ENCODE data around the gene ITPRID2.
"Not testable (repeated sequence)": the region's sequence is repeated elsewhere in the genome, so short reads cannot be mapped to it uniquely, and the experiment has no call there.

Gene ITPRID2

DNA sequence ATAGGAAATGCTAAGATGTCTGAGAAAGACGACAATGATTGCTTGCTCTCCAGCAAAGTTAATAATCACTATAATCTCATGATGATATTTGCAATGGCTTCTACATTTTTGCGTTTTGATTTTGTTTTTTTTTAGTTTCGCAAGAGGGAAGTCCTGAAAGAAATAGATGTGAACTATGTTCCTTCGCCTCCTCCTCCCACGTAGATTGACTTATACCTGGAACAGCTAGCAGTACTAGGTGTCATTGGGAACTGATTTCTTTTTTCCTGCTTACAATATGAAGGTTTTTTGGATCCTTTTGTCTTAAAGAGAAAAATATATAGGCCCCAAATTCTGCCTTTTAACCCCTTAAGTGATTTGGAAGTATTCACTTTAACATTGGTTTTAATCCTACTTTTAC, 26.7 kb downstream of the ITPRID2 start:
- no peak for DNase-seq

DNA sequence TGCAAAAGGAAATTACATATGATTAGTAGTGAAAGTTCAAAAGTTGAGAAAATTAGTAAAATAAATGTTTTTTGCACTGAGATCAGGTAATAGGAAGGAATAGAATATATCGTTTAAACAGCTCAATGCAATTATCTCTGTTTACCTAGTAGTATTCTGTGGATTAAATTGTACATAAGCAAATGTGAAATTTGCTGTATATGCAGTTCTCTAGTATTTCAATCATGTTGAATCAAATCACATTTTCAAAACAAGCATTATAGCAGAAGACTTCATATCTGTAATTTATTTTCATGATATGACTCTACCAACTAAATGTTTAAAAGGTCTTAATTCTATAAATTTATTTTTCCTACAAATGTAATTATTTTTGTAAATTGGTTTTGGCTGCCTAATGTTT, 31.6 kb downstream of the ITPRID2 start:
- DNase-seq: no peak

DNA sequence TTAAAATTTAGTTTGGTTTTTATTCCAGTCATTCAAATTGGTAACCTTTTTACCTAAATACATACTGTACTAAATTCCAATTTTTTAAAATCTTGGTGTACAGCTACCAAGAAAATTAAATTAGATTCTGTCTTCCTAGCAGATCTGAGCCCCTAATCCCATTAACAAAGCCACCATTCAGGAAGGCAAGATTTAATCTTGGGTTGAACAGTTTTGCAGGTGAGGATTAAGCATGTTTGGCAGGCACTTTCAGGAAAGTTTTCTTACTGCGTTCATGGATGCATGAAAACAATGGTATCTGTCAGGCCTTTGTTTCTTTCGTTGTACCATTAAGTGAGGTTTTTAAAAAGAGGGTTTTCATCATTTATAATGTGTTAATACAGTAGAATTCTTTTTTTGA, 32.8 kb downstream of the ITPRID2 start:
- DNase-seq: no peak

DNA sequence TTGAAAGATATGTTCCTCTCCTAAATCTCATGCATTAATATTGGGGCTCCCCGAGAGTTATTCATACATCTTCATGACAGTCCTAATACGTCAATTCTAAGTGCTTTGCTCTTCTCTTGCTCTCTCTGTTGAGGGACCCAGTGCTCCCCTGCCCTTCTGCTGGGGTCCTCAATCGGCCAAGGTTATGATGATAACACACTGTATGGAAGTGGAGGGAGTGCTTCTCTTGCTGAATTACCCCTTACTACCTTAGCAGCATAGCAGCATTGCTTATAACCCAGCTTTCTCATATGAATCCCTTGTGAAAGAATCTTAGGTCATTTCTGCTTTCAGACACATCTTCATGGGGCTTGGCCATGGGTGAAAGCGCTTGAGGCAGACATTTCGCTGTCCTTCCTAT, 43.2 kb downstream of the ITPRID2 start:
- no peak for DNase-seq

DNA sequence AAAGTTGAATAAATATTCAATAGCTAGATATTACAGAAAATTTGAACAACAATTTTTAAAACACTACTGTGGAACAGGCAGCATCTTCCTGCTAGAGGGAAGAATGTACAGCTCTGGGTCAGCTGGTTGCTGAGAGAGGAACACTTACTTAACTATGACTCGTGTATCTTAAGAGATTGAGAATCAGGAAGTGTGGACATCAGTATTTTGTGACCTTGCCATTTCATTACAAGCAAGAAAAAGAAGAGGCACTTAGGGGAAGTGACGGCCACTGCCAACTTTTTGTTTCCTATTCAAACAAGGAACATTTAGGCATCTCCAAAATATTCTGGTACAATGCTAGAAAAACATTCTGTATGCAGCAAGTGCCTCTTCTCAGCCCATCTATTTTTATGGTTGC, 45.9 kb downstream of the ITPRID2 start:
- DNase-seq: no peak

DNA sequence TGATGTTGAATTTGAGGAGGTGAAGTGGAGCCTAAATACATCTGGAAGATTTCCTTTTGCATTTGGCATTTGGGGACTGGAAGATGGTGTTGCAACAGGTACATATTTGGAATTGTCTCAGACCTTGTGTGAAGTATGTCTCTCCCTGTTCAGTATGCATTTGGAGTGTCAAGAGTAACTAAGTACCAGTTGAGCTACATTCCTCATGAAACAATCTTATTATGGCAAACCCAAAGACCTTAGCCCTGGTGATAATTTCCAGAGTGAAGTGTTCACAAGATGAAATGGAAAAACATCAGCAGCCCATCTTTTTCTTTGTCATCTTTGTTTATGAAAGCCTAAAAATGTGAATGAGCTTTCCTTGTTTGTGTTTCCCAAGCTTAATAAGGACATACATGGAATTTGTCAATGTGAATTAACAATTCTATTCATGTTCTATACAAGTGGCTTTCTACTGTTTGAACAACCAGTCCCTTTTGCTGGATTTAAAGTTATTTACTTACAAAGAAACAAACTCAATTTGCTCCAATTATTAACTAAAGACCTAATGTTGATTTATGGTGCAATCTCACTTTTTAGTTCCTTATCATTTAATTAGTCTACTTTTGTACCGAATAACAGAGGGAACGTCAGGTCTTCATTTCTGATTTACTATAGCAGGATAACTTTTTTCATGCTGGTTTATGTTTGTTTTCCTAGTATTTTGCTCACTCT, 52.0 kb downstream of the ITPRID2 start:
- no peak for DNase-seq

DNA sequence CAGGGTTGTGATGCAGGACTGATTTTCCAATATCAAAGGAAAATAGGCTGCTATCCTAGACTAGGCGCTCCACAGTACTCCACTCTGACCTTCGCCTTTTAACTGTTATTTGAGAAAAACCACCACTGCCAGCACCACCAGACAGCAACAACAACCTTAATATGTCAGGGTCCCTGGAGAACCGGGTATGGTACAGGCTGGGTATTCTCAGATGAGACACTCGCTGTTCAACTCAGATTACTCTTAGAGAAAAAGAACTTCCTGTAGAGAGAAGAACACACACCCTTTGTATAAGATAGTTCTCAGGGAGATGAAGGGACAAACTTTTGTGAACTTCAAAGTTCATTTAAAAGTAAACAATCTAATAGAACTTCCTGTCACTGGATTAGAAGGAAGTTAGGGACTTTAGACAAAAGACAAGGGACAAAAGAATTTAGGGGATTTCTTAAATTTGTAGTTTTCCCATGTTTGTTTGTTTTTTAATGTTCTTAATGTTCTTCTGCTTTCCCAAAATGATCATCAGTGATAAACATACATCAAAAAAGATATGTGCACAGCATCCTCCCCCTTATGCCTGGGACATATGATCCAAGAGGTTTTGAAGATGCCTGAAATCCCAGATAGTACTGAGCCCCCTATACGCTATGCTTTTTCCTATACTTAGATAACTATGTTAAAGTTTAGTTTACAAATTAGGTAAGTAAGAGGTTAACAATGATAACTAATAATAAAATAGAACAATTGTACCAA, 52.8 kb downstream of the ITPRID2 start:
- no peak for DNase-seq

DNA sequence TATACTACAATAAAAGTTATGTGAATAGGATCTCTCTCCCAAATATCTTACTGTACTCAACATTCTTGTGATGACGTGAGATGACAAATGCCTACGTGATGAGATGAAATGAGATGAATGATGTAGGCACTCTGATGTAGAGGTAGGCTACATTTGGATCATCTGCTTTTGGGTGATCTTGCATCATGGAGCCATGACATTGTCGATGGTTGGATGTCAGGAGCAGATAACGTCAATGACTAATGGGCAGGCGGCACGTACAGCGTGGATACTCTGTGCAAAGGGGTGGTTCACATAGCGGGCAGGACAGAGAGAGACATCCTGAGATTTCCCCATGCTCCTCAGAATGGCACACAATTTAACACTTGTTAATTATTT, 53.4 kb downstream of the ITPRID2 start:
- DNase-seq: no peak

DNA sequence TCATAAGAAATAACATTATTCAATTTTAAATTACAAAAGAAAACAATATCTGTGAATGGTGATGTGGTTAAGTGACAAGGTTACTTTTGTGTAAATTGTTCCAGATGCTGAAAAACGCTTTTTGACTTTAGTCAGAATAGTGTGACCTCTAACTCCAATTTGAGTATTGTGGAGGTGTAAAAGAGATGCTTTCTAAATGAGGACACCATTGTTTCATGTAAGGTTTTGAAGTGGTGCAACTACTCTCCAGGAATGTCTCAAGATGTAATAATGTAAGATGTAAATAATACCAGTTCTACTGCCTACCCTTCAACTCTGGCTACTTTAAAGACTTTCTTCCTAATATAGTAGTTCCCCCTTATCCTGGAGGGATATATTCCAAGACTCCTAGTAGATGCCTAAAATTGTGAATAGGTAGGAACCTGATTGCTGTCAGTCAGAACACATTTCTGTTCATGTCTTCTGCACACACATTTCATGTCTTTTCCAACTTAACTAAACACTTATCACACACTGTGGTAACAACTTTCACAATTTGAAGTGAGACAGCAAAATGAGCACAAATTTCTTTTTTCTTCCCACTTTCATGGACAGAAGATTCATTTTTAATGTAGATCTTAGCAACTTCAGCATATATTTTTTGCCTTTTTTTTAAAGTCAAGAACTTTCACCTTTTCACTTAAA, 55.1 kb downstream of the ITPRID2 start:
- DNase-seq: no peak

DNA sequence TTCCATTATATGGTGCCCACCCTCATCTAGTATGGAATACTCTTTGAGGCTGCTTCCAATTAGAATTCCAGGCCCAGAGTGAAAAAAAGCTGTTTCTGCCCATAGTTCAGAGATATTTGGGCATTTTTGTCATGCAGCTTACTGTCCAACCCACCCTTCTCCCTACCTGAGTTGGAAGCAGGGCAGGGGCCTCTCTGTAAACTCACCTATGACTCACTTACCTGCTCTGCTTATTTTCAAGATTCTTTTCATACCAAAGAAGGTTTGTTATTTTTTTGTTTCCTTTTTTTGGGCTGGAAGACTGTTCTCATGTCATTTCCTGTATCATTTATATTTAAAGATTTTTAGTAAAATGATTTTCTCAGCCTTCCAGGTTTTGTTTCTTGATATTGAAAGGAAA, 55.7 kb downstream of the ITPRID2 start:
- DNase-seq: no peak

DNA sequence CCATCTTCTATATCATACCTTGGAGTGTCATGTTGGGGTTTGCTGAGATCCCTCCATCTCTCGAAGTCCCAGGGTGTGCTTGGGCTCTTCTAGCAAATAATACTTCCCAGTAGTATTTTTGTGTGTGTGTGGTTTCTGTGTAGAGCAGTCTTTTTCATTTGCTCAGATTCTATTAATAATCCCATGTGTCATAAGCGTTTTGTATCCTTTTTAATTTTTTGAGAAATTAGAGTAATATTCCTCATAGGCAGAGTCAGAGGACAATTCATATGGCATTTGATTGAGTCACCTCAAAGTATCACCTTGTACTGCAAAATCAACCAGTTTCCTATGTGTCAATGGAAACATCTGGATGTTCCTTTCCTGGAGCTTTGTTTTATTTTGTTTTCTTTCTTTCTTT, 56.7 kb downstream of the ITPRID2 start:
- DNase-seq: no peak

DNA sequence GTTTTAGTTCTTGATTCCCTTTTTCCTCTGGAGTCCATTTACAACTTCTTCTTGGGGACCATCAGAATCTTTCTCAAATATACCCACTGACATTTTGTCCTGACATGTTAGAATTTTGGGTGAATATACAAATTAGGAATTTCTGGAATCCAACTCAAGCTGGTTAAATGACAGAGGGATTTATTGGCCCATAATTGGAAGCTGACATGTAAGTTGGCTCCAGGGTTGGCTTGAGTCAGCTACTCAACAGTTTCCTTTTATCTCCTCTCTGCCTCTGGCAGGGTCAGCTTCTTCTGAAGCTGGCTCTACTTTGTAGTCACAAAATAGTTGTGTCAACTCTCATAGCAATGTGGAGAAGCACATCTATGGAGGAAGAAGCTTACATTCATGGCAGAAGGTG, 57.5 kb downstream of the ITPRID2 start:
- DNase-seq: no peak

DNA sequence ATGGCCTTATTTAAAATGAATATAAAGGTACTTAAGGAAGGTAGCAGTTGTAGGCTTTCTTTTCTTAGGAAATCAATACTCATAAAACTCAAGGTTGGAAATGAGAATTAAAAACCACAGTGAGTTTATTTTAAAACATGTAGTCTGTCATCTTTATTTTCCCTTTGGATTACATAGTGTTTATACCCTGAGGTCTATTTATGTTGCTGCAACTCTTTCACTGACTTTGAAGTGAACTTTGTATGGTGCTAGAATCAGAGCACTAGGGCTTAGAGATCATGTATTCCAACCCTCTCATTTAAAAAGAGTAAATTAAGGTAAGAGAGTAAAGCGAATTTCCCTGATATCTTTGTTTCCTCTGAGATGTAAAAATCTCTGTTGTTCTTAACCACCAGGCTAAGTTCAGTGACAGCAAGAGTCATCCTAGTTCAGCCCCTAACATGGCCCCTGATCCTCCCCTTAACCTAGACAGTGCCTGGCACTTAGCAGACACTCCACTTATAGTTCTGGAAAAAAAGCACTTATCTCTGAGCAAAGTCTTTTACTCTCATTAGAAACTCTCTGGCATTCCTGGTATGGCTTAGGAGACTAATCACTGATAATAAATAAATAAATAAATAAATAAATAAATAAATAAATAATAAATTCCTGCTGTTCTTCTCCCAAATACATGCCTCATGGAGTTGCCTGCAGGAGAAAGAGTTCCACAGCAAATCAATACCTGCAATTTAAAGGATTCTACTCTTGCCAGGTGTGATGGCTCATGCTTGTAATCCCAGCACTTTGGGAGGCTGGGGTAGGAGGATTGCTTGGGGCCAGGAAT, 61.1 kb downstream of the ITPRID2 start:
- DNase-seq: peak; percentile 27

DNA sequence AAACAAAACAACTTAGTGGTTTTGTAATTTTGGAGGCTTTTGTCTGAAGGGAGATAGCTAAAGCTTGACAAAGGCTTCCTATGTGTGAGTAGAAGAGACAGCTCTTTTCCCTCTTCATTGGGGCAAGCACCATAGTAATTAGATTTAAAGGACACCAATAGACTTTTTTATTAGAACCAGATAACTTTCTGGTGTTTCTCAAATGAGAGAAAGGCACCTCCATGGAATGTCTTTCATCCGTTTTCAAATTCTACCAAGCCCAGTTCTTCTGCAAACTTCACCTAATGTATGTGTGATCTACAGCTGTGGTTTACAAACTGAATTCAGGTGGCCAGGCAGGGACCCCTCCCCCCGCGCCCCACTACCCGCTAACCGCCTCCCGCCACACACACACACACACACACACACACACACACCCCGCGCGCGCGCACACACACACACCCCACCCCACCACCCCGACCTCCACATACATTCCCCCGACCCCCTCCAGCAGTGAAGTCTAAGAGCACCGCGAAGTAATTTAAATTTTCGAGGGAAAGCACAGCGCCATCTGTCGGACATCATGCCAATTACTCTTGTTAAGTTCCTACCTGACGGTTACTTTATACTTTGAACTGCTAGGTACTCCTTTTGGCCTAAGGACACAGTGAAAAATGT, 62.5 kb downstream of the ITPRID2 start:
- DNase-seq: peak; percentile 91

DNA sequence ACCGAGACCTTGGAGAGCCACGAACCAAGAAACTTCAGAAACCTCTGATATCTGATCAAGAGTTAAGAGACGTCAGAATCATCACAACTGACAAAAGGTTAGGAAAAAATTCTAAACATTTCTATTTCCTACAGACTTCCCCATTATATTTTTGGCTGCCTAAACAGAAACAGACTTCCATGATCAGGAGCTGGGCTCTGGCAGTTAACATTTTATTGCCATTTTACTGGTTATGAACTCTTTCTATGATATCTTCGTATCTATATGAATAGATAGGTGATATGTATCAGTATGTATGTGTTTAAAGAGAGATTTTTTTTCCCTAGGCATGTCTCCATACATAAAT, 63.0 kb downstream of the ITPRID2 start:
- DNase-seq: no peak

DNA sequence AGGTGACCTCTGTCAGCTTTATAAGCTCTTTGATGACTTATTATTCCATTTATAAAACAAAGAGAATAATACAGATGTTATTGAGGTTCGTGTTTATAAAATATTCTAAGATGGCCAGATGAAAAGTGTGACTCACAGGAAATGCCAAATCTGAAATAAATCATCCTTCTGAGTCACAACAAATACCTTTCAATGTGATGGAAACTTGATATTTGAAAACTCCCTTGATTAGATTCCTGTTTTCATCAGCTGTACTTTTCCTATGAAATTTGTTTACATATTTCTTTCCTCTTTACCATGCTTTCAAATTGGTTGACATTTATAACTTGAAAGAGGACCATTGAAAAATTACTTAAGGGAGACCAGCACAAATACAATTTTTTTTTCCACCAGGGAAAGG, 63.5 kb downstream of the ITPRID2 start:
- DNase-seq: peak; percentile 9

DNA sequence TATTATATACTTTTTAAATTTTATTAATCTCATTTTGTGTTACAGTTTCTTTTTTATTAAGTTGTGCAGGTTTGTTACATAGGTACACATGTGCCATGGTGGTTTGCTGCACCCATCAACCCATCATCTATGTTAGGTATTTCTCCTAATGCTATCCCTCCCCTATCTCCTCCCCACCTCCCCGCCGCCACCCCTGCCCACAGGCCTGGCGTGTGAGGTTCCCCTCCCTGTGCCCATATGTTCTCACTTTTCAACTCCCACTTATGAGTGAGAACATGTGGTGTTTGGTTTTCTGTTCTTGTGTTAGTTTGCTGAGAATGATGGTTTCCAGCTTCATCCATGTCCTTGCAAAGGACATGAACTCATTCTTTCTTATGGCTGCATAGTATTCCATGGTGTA, 64.3 kb downstream of the ITPRID2 start:
- not testable (repeated sequence) for DNase-seq

DNA sequence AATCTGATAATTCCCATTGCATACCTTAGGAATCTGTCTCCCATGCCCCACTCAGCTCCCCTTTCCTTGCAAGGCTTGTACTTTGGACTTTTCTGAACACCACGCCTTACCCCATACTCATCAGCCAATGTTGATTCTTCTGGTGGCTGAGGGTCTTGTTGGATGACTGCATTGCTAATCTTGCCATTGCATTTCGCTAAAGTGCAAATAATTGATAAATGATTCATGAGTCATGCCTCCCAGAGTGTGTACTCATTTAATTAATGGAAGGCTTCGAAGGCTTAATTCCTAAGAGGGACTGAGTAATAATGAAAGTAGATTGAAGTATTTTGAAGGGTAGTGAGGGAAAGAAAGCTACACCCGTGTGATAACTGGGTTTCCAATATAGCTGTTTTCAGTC, 66.1 kb downstream of the ITPRID2 start:
- no peak for DNase-seq

DNA sequence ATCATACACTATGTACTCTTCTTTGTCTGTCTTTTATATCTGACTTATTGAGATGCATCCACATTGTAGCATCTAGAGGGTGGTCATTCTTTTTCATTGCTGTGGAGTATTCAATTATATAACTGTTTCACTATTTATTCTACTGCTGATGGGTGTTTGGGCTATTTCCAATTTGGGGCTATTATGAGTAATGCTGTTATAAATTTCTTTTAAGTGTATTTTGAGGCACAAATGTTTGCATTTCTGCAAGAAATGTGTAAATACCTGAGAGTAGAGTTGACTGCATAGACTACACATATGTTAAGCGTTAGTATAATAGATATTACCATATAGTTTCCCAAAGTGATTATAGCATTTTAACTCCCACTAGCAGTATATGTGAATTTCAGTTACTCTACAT, 67.2 kb downstream of the ITPRID2 start:
- DNase-seq: no peak

DNA sequence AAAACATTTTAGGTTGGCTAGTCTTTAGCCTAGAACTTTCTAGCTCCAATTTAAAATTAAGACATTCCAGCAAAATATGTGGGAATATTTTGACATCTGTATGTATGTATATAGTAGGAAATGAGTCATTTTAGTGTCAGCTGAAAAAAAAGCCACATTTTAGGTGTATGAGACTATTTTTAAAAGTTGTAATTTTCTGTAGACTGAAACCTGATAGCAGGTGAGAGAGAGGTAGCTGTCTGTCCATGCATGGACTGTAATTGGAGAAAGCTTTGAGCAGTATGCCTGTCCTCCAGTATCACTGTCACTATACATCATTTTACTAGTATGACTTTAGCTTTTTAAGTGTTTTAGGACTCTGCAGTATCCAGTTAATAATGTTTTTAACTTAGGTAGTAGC, 68.0 kb downstream of the ITPRID2 start:
- no peak for DNase-seq

DNA sequence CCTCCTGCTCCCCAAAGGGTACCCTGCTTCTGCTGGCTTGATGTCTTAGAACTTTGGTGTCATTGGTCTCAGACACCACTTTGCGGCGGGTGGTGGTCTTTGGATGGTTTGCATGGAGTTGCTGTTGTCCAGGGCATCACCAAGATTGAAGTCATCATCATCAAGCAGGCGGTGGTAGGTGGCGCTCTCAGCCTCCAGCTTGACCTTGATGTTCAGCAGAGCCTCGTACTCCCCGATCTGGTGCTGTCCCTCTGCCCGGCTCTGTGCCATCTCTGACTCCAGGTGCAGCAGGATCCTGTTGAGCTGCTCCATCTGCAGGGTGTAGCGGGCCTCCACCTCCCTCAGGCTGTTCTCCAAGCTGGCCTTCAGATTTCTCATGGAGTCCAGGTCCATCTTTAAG, 69.6 kb downstream of the ITPRID2 start:
- not testable (repeated sequence) for DNase-seq

DNA sequence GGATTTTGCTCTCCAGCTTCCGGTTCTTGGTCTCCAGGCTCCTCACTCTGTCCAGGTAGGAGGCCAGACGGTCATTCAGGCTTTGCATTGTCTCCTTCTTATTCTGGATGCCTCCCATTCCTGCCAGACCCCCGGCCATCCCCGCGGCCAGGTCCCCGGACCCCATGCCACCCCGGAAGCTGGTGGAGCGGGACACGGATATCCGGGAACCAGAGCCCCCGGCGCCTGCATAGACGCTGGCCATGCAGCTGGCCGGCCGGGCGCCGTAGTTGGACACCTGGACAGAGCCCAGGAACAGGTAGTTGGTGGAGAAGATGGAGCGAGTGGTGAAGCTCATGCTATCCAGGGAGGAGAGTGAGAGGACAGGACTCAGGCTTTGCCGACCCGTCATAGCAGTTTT, 70.6 kb downstream of the ITPRID2 start:
- DNase-seq: no peak
